CD4-positive, alpha-beta T cell (primary cell): ENCODE results near the gene PARK7. TPM values are rescaled to one million over a fixed set of nuclear protein-coding genes. Genes with fewer than 3 reads are reported as not detected.

Source experiments
- ATAC-seq: fragments of 200-7000 bp; cut with Tn5 transposase; one replicate; pipeline ENCODE4 v1.10.0; 2022; ENCODE audit warnings: mild to moderate bottlenecking; ENCODE audit not compliant: poor library complexity
- CTCF ChIA-PET: fragments of 350-600 bp; sonication (Branson Sonifier 250); formaldehyde crosslinking; loops from one replicate; lab custom pipeline; 2021; ENCODE audit warnings: antibody characterized with exemption, inconsistent platforms; lab: Charles Lee
- POLR2A ChIA-PET: fragments of 350-600 bp; sonication (Branson Sonifier 250); formaldehyde crosslinking; loops from one replicate; lab custom pipeline; 2021; ENCODE audit warnings: antibody characterized with exemption, inconsistent platforms; lab: Charles Lee
- DNase-seq, 14 experiments: peaks; one replicate each; pipeline ENCODE4 v3.0.0-alpha.2; 2013 to 2020; ENCODE audit warnings: mixed read lengths in 2 of 14
- H3K27ac ChIP-seq, 2 donors: one replicate each; pipeline versions ENCODE4 v1.5.1 to v1.7.0; 2013; ENCODE audit warnings: low read length in 2 of 2, low read depth in 1 of 2, mild to moderate bottlenecking in 1 of 2
- H3K27me3 ChIP-seq, 2 experiments: 1 replicate in 1 of 2; 2 replicates in 1 of 2; pipeline versions ENCODE4 v1.6.1 to v1.7.0; 2013; ENCODE audit warnings: low read length in 2 of 2, control low read depth in 1 of 2, mild to moderate bottlenecking in 1 of 2, moderate library complexity in 1 of 2; ENCODE audit not compliant: insufficient read depth in 2 of 2, control insufficient read depth in 1 of 2
- H3K36me3 ChIP-seq: one replicate; pipeline ENCODE4 v1.6.1; 2013; ENCODE audit warnings: low read length, control low read depth; ENCODE audit not compliant: insufficient read depth
- H3K4me1 ChIP-seq: one replicate; pipeline ENCODE4 v1.6.1; 2013; ENCODE audit warnings: low read length, control low read depth; ENCODE audit not compliant: insufficient read depth
- H3K4me3 ChIP-seq: one replicate; pipeline ENCODE4 v1.5.1; 2013; ENCODE audit warnings: mild to moderate bottlenecking, low read length, moderate library complexity
- H3K9me3 ChIP-seq, 2 experiments: 1 replicate in 1 of 2; 2 replicates in 1 of 2; pipeline versions ENCODE4 v1.6.1 to v1.7.0; 2013; ENCODE audit warnings: low read length in 2 of 2, mild to moderate bottlenecking in 2 of 2, control low read depth in 1 of 2, moderate library complexity in 1 of 2; ENCODE audit not compliant: control insufficient read depth in 1 of 2, insufficient read depth in 1 of 2
- H3K27ac Mint-ChIP-seq: one replicate; pipeline ENCODE4 v1.8.0; 2020; ENCODE audit warnings: mixed read lengths
- H3K27me3 Mint-ChIP-seq: one replicate; pipeline ENCODE4 v1.8.0; 2021; ENCODE audit warnings: mixed read lengths
- H3K36me3 Mint-ChIP-seq: one replicate; pipeline ENCODE4 v1.8.0; 2021; ENCODE audit warnings: low read depth, mixed read lengths
- H3K4me1 Mint-ChIP-seq: one replicate; pipeline ENCODE4 v1.8.0; 2021; ENCODE audit warnings: low read depth, mixed read lengths
- H3K4me3 Mint-ChIP-seq: one replicate; pipeline ENCODE4 v1.8.0; 2020; ENCODE audit warnings: mild to moderate bottlenecking, mixed read lengths
- H3K9me3 Mint-ChIP-seq: one replicate; pipeline ENCODE4 v1.8.0; 2020; ENCODE audit warnings: mixed read lengths
- CTCF ChIP-seq: fragments of 200-600 bp; IDR thresholded peaks from one replicate; pipeline ENCODE4 v1.8.0; 2022; ENCODE audit warnings: antibody characterized with exemption, mild to moderate bottlenecking
- intact Hi-C, 2 experiments: fragments of 100-400 bp; cut with DNase I in 1 of 2; cut with micrococcal nuclease in 1 of 2; formaldehyde crosslinking; loops; one replicate each; pipeline versions ENCODE4 v1.15.1 to v1.9.0; 2023 to 2025; cut with DNase I, micrococcal nuclease
- total RNA-seq, 174 experiments: library from RNA in 2 of 174; stranded (reverse) in 2 of 174; gene quantifications; one replicate each; pipeline ENCODE4 v1.2.3 and lab custom pipeline; 2021 to 2026

PARK7 gene
- total RNA-seq, 2 experiments from 2014 or later: 57.7 to 62.4 TPM

GRCh38 chr1:7995437-7995836 lies 33.9 kb downstream of the PARK7 start:
- Histone ChIP-seq H3K27me3 (no peaks in the 10 kb centered on the region), H3K4me1 (no peaks in the 10 kb centered on the region), H3K36me3 (no peaks in the 10 kb centered on the region), H3K9me3 (no peaks in the 10 kb centered on the region), H3K4me3 (no peak overlapping the region), H3K27ac (no peak overlapping the region)
- ChIA-PET CTCF (no interaction called here), POLR2A (no interaction called here)
- no peak for TF ChIP-seq CTCF
- DNase-seq: no peak
- intact Hi-C loops: no loop called here
- Mint-ChIP-seq H3K27ac (no peak overlapping the region), H3K4me3 (no peak overlapping the region), H3K4me1 (no peaks in the 10 kb centered on the region), H3K27me3 (no peaks in the 10 kb centered on the region), H3K36me3 (peaks cover 16% of the 10 kb centered on the region), H3K9me3 (no peaks in the 10 kb centered on the region)
- ATAC-seq: no peak

- Mint-ChIP-seq H3K4me1 (no peaks in the 10 kb centered on the region), H3K4me3 (no peak overlapping the region), H3K27ac (no peak overlapping the region), H3K9me3 (no peaks in the 10 kb centered on the region), H3K27me3 (no peaks in the 10 kb centered on the region), H3K36me3 (peaks cover 17% of the 10 kb centered on the region)
- CTCF ChIA-PET: no interaction called here
- ATAC-seq (no peak), DNase-seq (no peak)
- Histone ChIP-seq H3K4me1 (no peaks in the 10 kb centered on the region), H3K27me3 (no peaks in the 10 kb centered on the region), H3K36me3 (no peaks in the 10 kb centered on the region), H3K9me3 (no peaks in the 10 kb centered on the region), H3K4me3 (no peak overlapping the region), H3K27ac (no peak overlapping the region)
- POLR2A ChIA-PET: no interaction called here
- no peak for TF ChIP-seq CTCF
- intact Hi-C loops: no loop called here
Measured at GRCh38 chr1:8002329-8002910, 40.9 kb downstream of the PARK7 start.

GRCh38 chr1:8002921-8003320 lies 41.4 kb downstream of the PARK7 start:
- DNase-seq: no peak
- Histone ChIP-seq H3K4me1 (no peaks in the 10 kb centered on the region), H3K27me3 (no peaks in the 10 kb centered on the region), H3K9me3 (no peaks in the 10 kb centered on the region), H3K4me3 (no peak overlapping the region), H3K36me3 (no peaks in the 10 kb centered on the region), H3K27ac (no peak overlapping the region)
- Mint-ChIP-seq H3K36me3 (peaks cover 17% of the 10 kb centered on the region), H3K27me3 (no peaks in the 10 kb centered on the region), H3K4me3 (no peak overlapping the region), H3K27ac (no peak overlapping the region), H3K4me1 (no peaks in the 10 kb centered on the region), H3K9me3 (no peaks in the 10 kb centered on the region)
- no peak for TF ChIP-seq CTCF
- POLR2A ChIA-PET: no interaction called here
- intact Hi-C loops: no loop called here
- no peak for ATAC-seq
- CTCF ChIA-PET: no interaction called here
